H9 (cell line): ENCODE data around the gene CYP8B1. TPM values are rescaled to one million over a fixed set of nuclear protein-coding genes. Genes with fewer than 3 reads are reported as not detected.

Experiments used
- DNase-seq: peaks from one replicate; pipeline ENCODE4 v3.0.0-alpha.2; 2017
- H2AFZ ChIP-seq: one replicate; pipeline ENCODE4 v1.6.1; 2013; ENCODE audit warnings: mild to moderate bottlenecking, low read length, control low read depth, moderate library complexity
- H2AK5ac ChIP-seq: 2 replicates; pipeline ENCODE4 v1.6.1; 2013; ENCODE audit warnings: low read length, control low read depth, mixed read lengths; ENCODE audit not compliant: insufficient read length
- H2BK120ac ChIP-seq: one replicate; pipeline ENCODE4 v1.6.1; 2013; ENCODE audit warnings: low read depth, mild to moderate bottlenecking, low read length, control low read depth, inconsistent platforms; ENCODE audit not compliant: poor library complexity, severe bottlenecking
- H2BK12ac ChIP-seq: 2 replicates; pipeline ENCODE4 v1.6.1; 2013; ENCODE audit warnings: low read length, control low read depth, mixed read lengths, low read depth; ENCODE audit not compliant: insufficient read length
- H2BK15ac ChIP-seq: 2 replicates; pipeline ENCODE4 v1.6.1; 2013; ENCODE audit warnings: low read depth, low read length, control low read depth
- H2BK20ac ChIP-seq: one replicate; pipeline ENCODE4 v1.6.1; 2013; ENCODE audit warnings: low read depth, mild to moderate bottlenecking, low read length, control low read depth, inconsistent platforms; ENCODE audit not compliant: poor library complexity, severe bottlenecking
- H2BK5ac ChIP-seq: 2 replicates; pipeline ENCODE4 v1.6.1; 2013; ENCODE audit warnings: low read length, control low read depth, mixed read lengths; ENCODE audit not compliant: insufficient read length
- H3K14ac ChIP-seq: 2 replicates; pipeline ENCODE4 v1.6.1; 2013; ENCODE audit warnings: low read length, control low read depth; ENCODE audit not compliant: insufficient read depth
- H3K18ac ChIP-seq: 2 replicates; pipeline ENCODE4 v1.6.1; 2013; ENCODE audit warnings: low read depth, mild to moderate bottlenecking, mixed read lengths, low read length, control low read depth; ENCODE audit not compliant: insufficient read length
- H3K23ac ChIP-seq: 2 replicates; pipeline ENCODE4 v1.6.1; 2013; ENCODE audit warnings: low read length, control low read depth, mixed read lengths, low read depth; ENCODE audit not compliant: insufficient read length
- H3K23me2 ChIP-seq: 2 replicates; pipeline ENCODE4 v1.6.1; 2013; ENCODE audit warnings: low read depth, mild to moderate bottlenecking, mixed read lengths, low read length, control low read depth; ENCODE audit not compliant: insufficient read length, poor library complexity, severe bottlenecking
- H3K27ac ChIP-seq: 2 replicates; pipeline ENCODE4 v1.5.1; 2013; ENCODE audit warnings: low read length, control low read depth, mixed read lengths, low read depth; ENCODE audit not compliant: insufficient read length
- H3K27me3 ChIP-seq: 2 replicates; pipeline ENCODE4 v1.6.1; 2013; ENCODE audit warnings: low read length, control low read depth, inconsistent platforms; ENCODE audit not compliant: insufficient read depth
- H3K4ac ChIP-seq: 2 replicates; pipeline ENCODE4 v1.6.1; 2013; ENCODE audit warnings: low read depth, mild to moderate bottlenecking, control low read depth, inconsistent platforms, low read length, moderate library complexity
- H3K4me1 ChIP-seq: 2 replicates; pipeline ENCODE4 v1.6.1; 2013; ENCODE audit warnings: low read length, control low read depth, inconsistent platforms; ENCODE audit not compliant: insufficient read depth
- H3K4me2 ChIP-seq: 2 replicates; pipeline ENCODE4 v1.6.1; 2013; ENCODE audit warnings: low read length, control low read depth, mixed read lengths; ENCODE audit not compliant: insufficient read length, insufficient read depth
- H3K56ac ChIP-seq: 2 replicates; pipeline ENCODE4 v1.6.1; 2013; ENCODE audit warnings: low read depth, mild to moderate bottlenecking, mixed read lengths, low read length, control low read depth; ENCODE audit not compliant: insufficient read length
- H3K79me1 ChIP-seq: 2 replicates; pipeline ENCODE4 v1.6.1; 2013; ENCODE audit warnings: low read depth, mild to moderate bottlenecking, moderate library complexity, low read length, control low read depth, inconsistent platforms; ENCODE audit not compliant: insufficient read depth, poor library complexity, severe bottlenecking
- H3K79me2 ChIP-seq: 2 replicates; pipeline ENCODE4 v1.6.1; 2013; ENCODE audit warnings: low read length, control low read depth, inconsistent platforms; ENCODE audit not compliant: insufficient read depth
- H3K9ac ChIP-seq: 2 replicates; pipeline ENCODE4 v1.6.1; 2013; ENCODE audit warnings: low read length, control low read depth, mixed read lengths; ENCODE audit not compliant: insufficient read length; ENCODE audit errors: extremely low read depth
- H3K9me3 ChIP-seq: one replicate; pipeline ENCODE4 v1.6.1; 2013; ENCODE audit warnings: low read depth, low read length, inconsistent platforms; ENCODE audit not compliant: control insufficient read depth
- H3T11ph ChIP-seq: one replicate; pipeline ENCODE4 v1.6.1; 2013; ENCODE audit warnings: mild to moderate bottlenecking, low read length, control low read depth, inconsistent platforms
- H4K20me1 ChIP-seq: one replicate; pipeline ENCODE4 v1.6.1; 2013; ENCODE audit not compliant: control insufficient read depth, insufficient read length, insufficient read depth
- H4K5ac ChIP-seq: 2 replicates; pipeline ENCODE4 v1.6.1; 2013; ENCODE audit warnings: low read depth, mild to moderate bottlenecking, mixed read lengths, low read length, control low read depth; ENCODE audit not compliant: insufficient read length
- H4K8ac ChIP-seq: replicated peaks from 2 replicates; pipeline ENCODE4 v1.6.1; 2013; ENCODE audit warnings: low read length, control low read depth, mixed read lengths, low read depth; ENCODE audit not compliant: insufficient read length
- H4K91ac ChIP-seq: 2 replicates; pipeline ENCODE4 v1.6.1; 2013; ENCODE audit warnings: low read depth, mild to moderate bottlenecking, moderate library complexity, mixed read lengths, low read length, control low read depth; ENCODE audit not compliant: insufficient read length
- H3K27ac Mint-ChIP-seq, 3 experiments: 2 replicates in 2 of 3; 3 replicates in 1 of 3; pipeline ENCODE4 v1.8.0; 2020 to 2021; ENCODE audit warnings: mixed read lengths in 3 of 3, mild to moderate bottlenecking in 1 of 3, moderate library complexity in 1 of 3
- H3K27me3 Mint-ChIP-seq: 2 replicates; pipeline ENCODE4 v1.8.0; 2021; ENCODE audit warnings: low read depth, mild to moderate bottlenecking, moderate library complexity, mixed read lengths
- H3K36me3 Mint-ChIP-seq, 3 experiments: 2 replicates in 2 of 3; 3 replicates in 1 of 3; pipeline ENCODE4 v1.8.0; 2020 to 2021; ENCODE audit warnings: low read depth in 3 of 3, mixed read lengths in 3 of 3; ENCODE audit not compliant: insufficient read depth in 1 of 3
- H3K4me1 Mint-ChIP-seq, 2 experiments: 2 replicates each; pipeline ENCODE4 v1.8.0; 2020; ENCODE audit warnings: mixed read lengths in 2 of 2
- H3K4me3 Mint-ChIP-seq, 2 experiments: 2 replicates in 1 of 2; 3 replicates in 1 of 2; pipeline ENCODE4 v1.8.0; 2020 to 2021; ENCODE audit warnings: mild to moderate bottlenecking in 2 of 2, mixed read lengths in 2 of 2, moderate library complexity in 1 of 2
- H3K9me3 Mint-ChIP-seq, 2 experiments: 2 replicates in 1 of 2; 3 replicates in 1 of 2; pipeline ENCODE4 v1.8.0; 2020; ENCODE audit warnings: mild to moderate bottlenecking in 2 of 2, mixed read lengths in 2 of 2, moderate library complexity in 1 of 2
- CTCF ChIP-seq: fragments of 200-600 bp; sonication (generic); conservative IDR thresholded peaks from 3 replicates; pipeline ENCODE4 v1.8.0; 2021; ENCODE audit warnings: antibody characterized with exemption, mild to moderate bottlenecking
- WGBS: extraction: QIAGEN DNeasy Blood & Tissue Kit; methylation state at CpG from one replicate; pipeline ENCODE4 v1.1.7; 2013; ENCODE audit warnings: missing lambda C conversion rate, low lambda C conversion rate, mixed read lengths; ENCODE audit not compliant: insufficient read length; ENCODE audit errors: extremely low coverage; 5-methylcytosine and 5-hydroxymethylcytosine counted together
- total RNA-seq: library from RNA; stranded (reverse); gene quantifications from 2 replicates; pipeline ENCODE4 v1.2.1, GENCODE V29; 2021

Gene CYP8B1
- total RNA-seq, 1 experiment from 2014 or later: not detected

DNA sequence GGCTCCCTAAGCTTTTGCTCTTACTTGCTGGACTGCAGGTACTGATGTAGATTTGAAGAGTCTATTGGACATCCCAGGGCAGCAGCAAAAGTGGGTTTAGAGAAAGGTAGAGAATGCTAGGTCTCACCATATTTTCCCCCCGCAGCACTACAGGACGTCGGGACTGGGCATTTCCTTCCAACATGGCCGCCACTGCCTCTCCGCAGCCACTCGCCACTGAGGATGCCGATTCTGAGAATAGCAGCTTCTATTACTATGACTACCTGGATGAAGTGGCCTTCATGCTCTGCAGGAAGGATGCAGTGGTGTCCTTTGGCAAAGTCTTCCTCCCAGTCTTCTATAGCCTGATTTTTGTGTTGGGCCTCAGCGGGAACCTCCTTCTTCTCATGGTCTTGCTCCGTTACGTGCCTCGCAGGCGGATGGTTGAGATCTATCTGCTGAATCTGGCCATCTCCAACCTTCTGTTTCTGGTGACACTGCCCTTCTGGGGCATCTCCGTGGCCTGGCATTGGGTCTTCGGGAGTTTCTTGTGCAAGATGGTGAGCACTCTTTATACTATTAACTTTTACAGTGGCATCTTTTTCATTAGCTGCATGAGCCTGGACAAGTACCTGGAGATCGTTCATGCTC is 11.2 kb downstream of the CYP8B1 start:
- Mint-ChIP-seq H3K4me3 (no peak overlapping the region), H3K27me3 (peaks cover 22% of the 10 kb centered on the region), H3K9me3 (peaks cover 0 to 4% of the 10 kb centered on the region in 2 experiments; a peak in 1 of 5 replicates), H3K4me1 (no peaks in the 10 kb centered on the region), H3K36me3 (no peaks in the 10 kb centered on the region), H3K27ac (no peak overlapping the region)
- H4K5ac ChIP-seq: no peak overlapping the region
- no peak overlapping the region for H4K91ac ChIP-seq
- H3K27ac ChIP-seq: no peak overlapping the region
- no peak overlapping the region for H3K14ac ChIP-seq
- no peak for TF ChIP-seq CTCF
- H3K4me1 ChIP-seq: no peaks in the 10 kb centered on the region
- H2BK15ac ChIP-seq: no peak overlapping the region
- no peak overlapping the region for H3K4ac ChIP-seq
- no peak for DNase-seq
- H3K79me2 ChIP-seq: no peaks in the 10 kb centered on the region
- no peak overlapping the region for H2AK5ac ChIP-seq
- no CpG with 5 or more reads among the region's 15 CpGs for whole genome bisulfite sequencing
- H3K9me3 ChIP-seq: no peaks in the 10 kb centered on the region
- no peak overlapping the region for H2AFZ ChIP-seq
- H3K27me3 ChIP-seq: no peaks in the 10 kb centered on the region
- H4K20me1 ChIP-seq: no peaks in the 10 kb centered on the region
- H3K18ac ChIP-seq: no peak overlapping the region
- no peaks in the 10 kb centered on the region for H3K79me1 ChIP-seq
- no peak overlapping the region for H2BK12ac ChIP-seq
- H3K56ac ChIP-seq: no peak overlapping the region
- no peak overlapping the region for H2BK5ac ChIP-seq
- H3K23me2 ChIP-seq: no peaks in the 10 kb centered on the region
- no peak overlapping the region for H2BK120ac ChIP-seq
- H4K8ac ChIP-seq: no peak overlapping the region
- no peak overlapping the region for H3T11ph ChIP-seq
- H3K4me2 ChIP-seq: no peak overlapping the region
- H2BK20ac ChIP-seq: no peak overlapping the region
- H3K9ac ChIP-seq: no peak overlapping the region
- no peak overlapping the region for H3K23ac ChIP-seq
